ENCODE measurements around the gene TPPP3. TPM values are rescaled to one million over a fixed set of nuclear protein-coding genes. Genes with fewer than 3 reads are reported as not detected.

TPPP3 gene
- total RNA-seq, 1 donor, result 0.99 TPM

DNA sequence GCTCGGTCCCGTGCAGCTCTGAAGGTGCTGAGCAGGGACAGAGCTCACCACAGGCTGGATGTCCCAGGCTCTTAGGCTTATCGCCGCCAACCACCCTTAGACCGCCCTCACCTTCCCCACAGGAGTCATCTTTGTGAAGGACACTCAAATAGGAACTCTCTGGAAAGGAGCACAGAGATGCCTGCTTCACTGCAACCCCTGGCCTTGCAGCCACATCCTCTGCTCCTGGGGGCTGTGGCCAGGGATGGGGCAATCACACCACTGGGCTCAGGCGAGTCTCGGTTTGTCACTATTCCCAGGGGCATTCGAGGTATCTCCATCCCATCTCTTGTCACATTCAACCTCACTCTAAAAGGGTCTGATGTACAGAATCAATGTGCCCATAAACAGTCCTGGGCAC, 12.0 kb upstream of the TPPP3 start:
- H3K4me3 ChIP-seq (ENCODE audit: low read depth, low read length), result no peak overlapping the region
- DNase-seq (ENCODE audit: low read depth), result no peak
- TF ChIP-seq CTCF (IDR thresholded peaks at IDR 0.05; ENCODE audit: insufficient read depth, low read length), result no peak

DNA sequence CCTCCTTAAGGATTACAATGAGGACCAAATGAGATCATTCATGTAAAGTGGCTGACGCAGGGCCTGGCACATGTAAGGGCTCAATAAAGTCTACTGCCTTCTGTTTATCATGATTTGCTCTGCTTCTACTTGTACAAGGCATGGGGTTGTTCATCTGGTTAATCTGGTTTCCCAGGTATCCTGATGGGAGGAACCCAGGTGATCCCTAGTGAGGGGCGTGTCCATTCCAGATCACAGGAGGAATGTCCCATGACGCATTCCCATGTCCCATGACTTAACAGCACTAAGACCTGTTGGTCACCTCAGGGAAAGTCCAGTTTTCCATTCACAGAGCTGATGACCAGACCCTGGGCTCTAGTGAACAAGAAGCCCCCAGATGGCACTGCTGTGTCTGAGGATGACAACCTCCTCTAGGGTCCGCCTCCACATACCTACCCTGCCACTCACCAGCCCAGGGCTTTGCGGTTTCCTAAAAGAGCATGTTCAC, 11.5 kb upstream of the TPPP3 start:
- no peak for DNase-seq (ENCODE audit: low read depth)
- no peak for TF ChIP-seq CTCF (IDR thresholded peaks at IDR 0.05; ENCODE audit: insufficient read depth, low read length)
- H3K4me3 ChIP-seq (ENCODE audit: low read depth, low read length), result no peak overlapping the region

DNA sequence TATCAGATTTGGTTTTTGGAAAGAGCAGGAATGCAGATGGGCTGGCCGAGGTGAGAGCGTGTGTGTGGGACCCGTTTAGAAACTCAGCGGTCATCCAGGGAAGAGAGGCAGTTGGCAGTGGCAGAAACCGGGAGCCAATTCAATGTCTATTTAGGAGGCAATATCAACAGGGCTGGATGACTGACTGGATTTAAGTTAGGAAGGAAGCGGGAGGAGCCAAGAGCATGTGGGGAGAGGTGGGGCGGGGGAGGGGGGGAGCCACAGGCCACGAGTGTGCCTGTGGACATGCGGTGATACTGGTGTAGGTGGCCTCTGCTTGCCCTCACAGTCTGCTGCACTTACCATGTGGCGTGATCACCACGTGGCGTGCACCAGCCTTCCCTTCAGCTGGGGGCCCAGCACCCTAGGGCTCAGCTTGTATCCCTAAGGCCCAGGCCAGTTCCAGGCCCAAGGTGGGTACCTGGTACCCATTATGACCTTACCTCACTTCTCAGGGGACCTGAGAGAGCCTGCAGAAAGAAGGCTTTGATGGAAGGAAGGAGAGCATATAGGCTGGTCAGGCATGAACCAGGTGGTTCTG, 10.8 kb upstream of the TPPP3 start:
- H3K4me3 ChIP-seq (ENCODE audit: low read depth, low read length), result no peak overlapping the region
- no peak for DNase-seq (ENCODE audit: low read depth)
- no peak for TF ChIP-seq CTCF (IDR thresholded peaks at IDR 0.05; ENCODE audit: insufficient read depth, low read length)

GRCh38 chr16:67400901-67401300, 7.6 kb upstream of the TPPP3 start:
- TF ChIP-seq CTCF (IDR thresholded peaks at IDR 0.05; ENCODE audit: insufficient read depth, low read length), result no peak
- H3K4me3 ChIP-seq (ENCODE audit: low read depth, low read length), result no peak overlapping the region
- DNase-seq (ENCODE audit: low read depth), result no peak

DNA sequence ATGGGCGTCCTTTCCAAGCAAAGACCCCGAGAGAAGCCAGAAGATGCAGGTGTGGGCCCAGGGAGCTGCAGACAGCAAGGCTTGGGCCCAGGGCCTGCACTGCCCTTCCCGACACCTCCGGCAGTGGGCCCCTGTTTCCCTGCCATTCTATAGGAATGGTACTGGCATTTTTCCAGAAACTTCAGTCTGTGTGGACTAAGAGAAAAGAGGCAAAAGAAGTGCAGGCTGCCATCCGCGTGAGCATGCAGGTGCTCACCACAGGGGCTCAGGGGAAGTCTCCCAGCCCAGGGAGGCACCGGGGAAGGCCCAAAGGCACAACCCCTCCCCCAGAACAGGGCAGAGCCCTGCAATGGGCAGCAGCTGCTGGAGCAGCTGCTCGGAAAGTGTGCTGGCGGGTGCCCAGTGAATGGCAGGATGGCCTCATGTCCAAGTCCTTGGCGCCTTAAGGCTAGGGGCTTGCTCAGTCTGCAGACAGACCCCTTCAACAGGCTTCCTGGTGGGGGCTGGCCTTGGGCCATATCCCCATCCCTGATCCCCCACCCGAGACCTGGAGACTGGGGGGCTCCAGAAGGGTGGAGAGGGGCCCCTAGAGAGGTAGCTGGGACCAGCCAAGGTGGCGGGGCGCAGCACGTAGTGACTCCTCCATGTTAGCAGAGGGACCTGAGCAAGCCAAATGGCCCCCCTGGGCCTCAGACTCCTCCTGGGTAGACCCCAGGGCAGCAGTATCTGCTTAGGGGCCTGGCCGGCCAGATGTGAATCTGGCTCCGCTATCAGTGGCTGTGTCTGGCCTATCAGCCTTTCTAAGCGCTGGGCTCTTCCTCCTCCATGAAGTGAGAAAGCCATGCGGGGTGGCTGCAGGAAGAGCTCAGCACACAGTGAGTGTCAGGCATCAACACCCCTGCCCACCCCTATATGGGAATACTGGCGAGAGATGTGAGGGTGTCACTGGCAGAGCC, 6.7 kb upstream of the TPPP3 start:
- no peak for DNase-seq (ENCODE audit: low read depth)
- H3K4me3 ChIP-seq (ENCODE audit: low read depth, low read length), result no peak overlapping the region
- no peak for TF ChIP-seq CTCF (IDR thresholded peaks at IDR 0.05; ENCODE audit: insufficient read depth, low read length)

GRCh38 chr16:67399218-67399733, 6.0 kb upstream of the TPPP3 start:
- no peak for DNase-seq (ENCODE audit: low read depth)
- H3K4me3 ChIP-seq (ENCODE audit: low read depth, low read length), result no peak overlapping the region
- peak; percentile 60 for TF ChIP-seq CTCF (IDR thresholded peaks at IDR 0.05; ENCODE audit: insufficient read depth, low read length)
